Testis (tissue), 3 donors: Measurements from ENCODE around the gene CDK6. TPM values are rescaled to one million over a fixed set of nuclear protein-coding genes. Genes with fewer than 3 reads are reported as not detected.

Experiments
- DNase-seq: peaks from one replicate; pipeline ENCODE4 v3.0.0-alpha.2; 2019
- H3K27ac ChIP-seq, 2 donors: fragments of 200-600 bp; sonication (generic); one replicate each; pipeline ENCODE4 v1.5.1; 2019
- H3K27me3 ChIP-seq: fragments of 200-600 bp; sonication (generic); one replicate; pipeline ENCODE4 v1.5.1; 2019
- H3K36me3 ChIP-seq: fragments of 200-600 bp; sonication (generic); one replicate; pipeline ENCODE4 v1.5.1; 2017; ENCODE audit warnings: low read depth; ENCODE audit errors: missing control alignments
- H3K4me1 ChIP-seq: fragments of 200-600 bp; sonication (generic); one replicate; pipeline ENCODE4 v1.5.1; 2019
- H3K4me3 ChIP-seq, 2 donors: fragments of 200-600 bp; sonication (generic); one replicate each; pipeline ENCODE4 v1.5.1; 2017 to 2019
- H3K9me3 ChIP-seq: fragments of 200-600 bp; sonication (generic); one replicate; pipeline ENCODE4 v1.5.1; 2017
- CTCF ChIP-seq, 3 experiments: fragments of 450-650 bp in 2 of 3; fragments of 200-600 bp in 1 of 3; sonication (generic) in 1 of 3; IDR thresholded peaks; one replicate each; pipeline ENCODE4 v1.5.1; 2016 to 2019; ENCODE audit warnings: antibody characterized with exemption in 3 of 3, mild to moderate bottlenecking in 2 of 3, moderate library complexity in 1 of 3
- POLR2A ChIP-seq: fragments of 450-650 bp; IDR thresholded peaks from one replicate; pipeline ENCODE4 v1.6.1; 2017; ENCODE audit warnings: antibody characterized with exemption, mild to moderate bottlenecking, moderate library complexity
- WGBS, 2 donors: methylation state at CpG; one replicate each; pipeline ENCODE4 v1.1.5; 2018; 5-methylcytosine and 5-hydroxymethylcytosine counted together
- intact Hi-C: fragments of 100-400 bp; cut with DNase I; formaldehyde crosslinking; loops from one replicate; pipeline ENCODE4 v1.15.1; 2023; ENCODE audit warnings: low total_unique reads
- polyA plus RNA-seq: library from polyadenylated mRNA; stranded (reverse); fragments of 350-450 nt; fragmentation: Illumina TruSeq; extraction: RNeasy Lipid Tissue Mini Kit (QIAGEN cat#74804); gene quantifications from one replicate; pipeline ENCODE4 v1.2.3, GENCODE V29; 2014; ENCODE audit warnings: low read depth, low replicate concordance; ENCODE audit not compliant: insufficient read depth
- total RNA-seq, 2 donors: library from RNA; depleted of rRNA; stranded (reverse); fragments of >200 nt; gene quantifications; one replicate each; pipeline ENCODE4 v1.2.3, GENCODE V29; 2016

CDK6 gene
- total and polyA plus RNA-seq, 3 donors from 2014 or later = 21.1 to 31.6 (median 22.8) TPM

GRCh38 chr7:92843034-92843760, 6.8 kb upstream of the CDK6 start:
- no peaks in the 10 kb centered on the region for H3K27me3 ChIP-seq
- 92 to 94% methylated on average over 4 of the region's 4 CpGs for WGBS, 2 donors
- H3K9me3 ChIP-seq = no peaks in the 10 kb centered on the region
- H3K27ac ChIP-seq = no peak overlapping the region
- no peak for TF ChIP-seq POLR2A
- DNase-seq = no peak
- H3K4me1 ChIP-seq = no peaks in the 10 kb centered on the region
- no peaks in the 10 kb centered on the region for H3K36me3 ChIP-seq
- intact Hi-C loops = no loop called here
- H3K4me3 ChIP-seq = no peak overlapping the region

- intact Hi-C loops = no loop called here
- no peak overlapping the region for H3K4me3 ChIP-seq
- no peak for TF ChIP-seq POLR2A
- no peak for TF ChIP-seq CTCF (IDR thresholded peaks at IDR 0.05)
- no peaks in the 10 kb centered on the region for H3K27me3 ChIP-seq
- WGBS, 2 donors = 89 to 96% methylated on average over 3 of the region's 3 CpGs
- DNase-seq = no peak
- H3K9me3 ChIP-seq = no peaks in the 10 kb centered on the region
- H3K27ac ChIP-seq = no peak overlapping the region
- H3K36me3 ChIP-seq = no peaks in the 10 kb centered on the region
- H3K4me1 ChIP-seq = no peaks in the 10 kb centered on the region
These were observed 4.8 kb upstream of the CDK6 start for GRCh38 chr7:92841192-92841591.

- Histone ChIP-seq H3K27ac (no peak overlapping the region), H3K27me3 (no peaks in the 10 kb centered on the region), H3K4me3 (no peak overlapping the region), H3K4me1 (no peaks in the 10 kb centered on the region), H3K9me3 (no peaks in the 10 kb centered on the region), H3K36me3 (no peaks in the 10 kb centered on the region)
- TF ChIP-seq POLR2A (no peak), CTCF (IDR thresholded peaks at IDR 0.05) (no peak)
- intact Hi-C loops = no loop called here
- no peak for DNase-seq
- WGBS, 2 donors = 77 to 84% methylated on average over 5 of the region's 5 CpGs
These were observed 3.9 kb upstream of the CDK6 start for GRCh38 chr7:92840316-92840715.

- no peaks in the 10 kb centered on the region for H3K4me1 ChIP-seq
- H3K27me3 ChIP-seq = no peaks in the 10 kb centered on the region
- DNase-seq = no peak
- WGBS, 2 donors = 79 to 86% methylated on average over 1 of the region's 1 CpG
- H3K9me3 ChIP-seq = no peaks in the 10 kb centered on the region
- TF ChIP-seq CTCF (IDR thresholded peaks at IDR 0.05) = no peak
- TF ChIP-seq POLR2A = no peak
- H3K27ac ChIP-seq = no peak overlapping the region
- H3K36me3 ChIP-seq = no peaks in the 10 kb centered on the region
- no peak overlapping the region for H3K4me3 ChIP-seq
- intact Hi-C loops = no loop called here
These were observed 3.5 kb upstream of the CDK6 start for GRCh38 chr7:92839901-92840300.

GRCh38 chr7:92838934-92839333, 2.6 kb upstream of the CDK6 start:
- intact Hi-C loops = no loop called here
- DNase-seq = no peak
- no peak for TF ChIP-seq CTCF (IDR thresholded peaks at IDR 0.05)
- no peak for TF ChIP-seq POLR2A
- no peaks in the 10 kb centered on the region for H3K9me3 ChIP-seq
- no peaks in the 10 kb centered on the region for H3K27me3 ChIP-seq
- no peak overlapping the region for H3K4me3 ChIP-seq
- no peaks in the 10 kb centered on the region for H3K36me3 ChIP-seq
- no peak overlapping the region for H3K27ac ChIP-seq
- no peaks in the 10 kb centered on the region for H3K4me1 ChIP-seq
